ENCODE data around the gene KIF5A.

KIF5A gene

GRCh38 chr12:57575771-57576612, 26.1 kb downstream of the KIF5A start:
- TF ChIP-seq CTCF (IDR thresholded peaks at IDR 0.05; ENCODE audit: borderline replicate concordance, insufficient read depth, low read depth, low read length) = no peak
- H3K4me3 ChIP-seq (ENCODE audit: low read depth, low read length) = no peak overlapping the region

- TF ChIP-seq CTCF (IDR thresholded peaks at IDR 0.05; ENCODE audit: borderline replicate concordance, insufficient read depth, low read depth, low read length) = no peak
- no peak overlapping the region for H3K4me3 ChIP-seq (ENCODE audit: low read depth, low read length)
These were observed 26.8 kb downstream of the KIF5A start for GRCh38 chr12:57576613-57577160.

- no peak overlapping the region for H3K4me3 ChIP-seq (ENCODE audit: low read depth, low read length)
- no peak for TF ChIP-seq CTCF (IDR thresholded peaks at IDR 0.05; ENCODE audit: borderline replicate concordance, insufficient read depth, low read depth, low read length)
These were observed 28.3 kb downstream of the KIF5A start for GRCh38 chr12:57577981-57578758.

- TF ChIP-seq CTCF (IDR thresholded peaks at IDR 0.05; ENCODE audit: borderline replicate concordance, insufficient read depth, low read depth, low read length) = no peak
- H3K4me3 ChIP-seq (ENCODE audit: low read depth, low read length) = no peak overlapping the region
These were observed 29.2 kb downstream of the KIF5A start for GRCh38 chr12:57579011-57579410.

- TF ChIP-seq CTCF (IDR thresholded peaks at IDR 0.05; ENCODE audit: borderline replicate concordance, insufficient read depth, low read depth, low read length) = no peak
- H3K4me3 ChIP-seq (ENCODE audit: low read depth, low read length) = no peak overlapping the region
These were observed 30.0 kb downstream of the KIF5A start for GRCh38 chr12:57579677-57580465.

- H3K4me3 ChIP-seq (ENCODE audit: low read depth, low read length) = no peak overlapping the region
- TF ChIP-seq CTCF (IDR thresholded peaks at IDR 0.05; ENCODE audit: borderline replicate concordance, insufficient read depth, low read depth, low read length) = no peak
These were observed 30.6 kb downstream of the KIF5A start for GRCh38 chr12:57580466-57580795.
